Measurements from ENCODE around the gene BRAT1.
"Not testable (repeated sequence)": the region's sequence is repeated elsewhere in the genome, so short reads cannot be mapped to it uniquely, and the experiment has no call there.

Gene BRAT1

GRCh38 chr7:2542916-2543871 is 12.1 kb downstream of the BRAT1 start:
- DNase-seq, result no peak
- no peak for TF ChIP-seq POLR2A (IDR thresholded peaks at IDR 0.05; ENCODE audit: low read length)
- no peak for TF ChIP-seq GATA1 (IDR thresholded peaks at IDR 0.05; ENCODE audit: low read depth, low read length)

- TF ChIP-seq GATA1 (IDR thresholded peaks at IDR 0.05; ENCODE audit: low read depth, low read length) (no peak), POLR2A (IDR thresholded peaks at IDR 0.05; ENCODE audit: low read length) (no peak)
Measured at GRCh38 chr7:2542011-2542915, 13.1 kb downstream of the BRAT1 start.

GRCh38 chr7:2541291-2542010 is 13.9 kb downstream of the BRAT1 start:
- no peak for DNase-seq
- no peak for TF ChIP-seq POLR2A (IDR thresholded peaks at IDR 0.05; ENCODE audit: low read length)

More at GRCh38 chr7:2542011-2542915, 13.1 kb downstream of the BRAT1 start:
- DNase-seq, result no peak

DNA sequence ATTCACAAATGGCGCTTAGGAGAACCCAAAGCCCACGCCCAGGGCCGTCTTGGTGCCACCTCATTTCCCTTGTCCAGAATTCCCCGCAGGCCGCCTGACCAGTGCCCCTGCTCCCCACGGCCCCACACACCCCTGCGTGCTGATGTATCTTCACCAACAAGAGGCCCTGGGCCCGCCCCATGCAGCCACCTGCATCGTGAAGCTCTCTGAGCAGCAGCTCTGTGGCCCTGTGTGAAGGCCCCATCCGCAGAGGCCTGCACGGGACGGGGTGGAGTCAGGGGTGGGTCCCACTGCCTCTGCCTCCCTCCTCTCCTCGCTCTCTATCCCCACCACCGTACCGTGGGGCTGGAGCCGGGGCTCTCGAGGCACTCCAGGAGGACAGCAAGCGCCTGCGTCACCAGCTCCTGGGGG is 14.7 kb downstream of the BRAT1 start:
- no peak for TF ChIP-seq POLR2A (IDR thresholded peaks at IDR 0.05; ENCODE audit: low read length)
- no peak for TF ChIP-seq GATA1 (IDR thresholded peaks at IDR 0.05; ENCODE audit: low read depth, low read length)
- no peak for DNase-seq

DNA sequence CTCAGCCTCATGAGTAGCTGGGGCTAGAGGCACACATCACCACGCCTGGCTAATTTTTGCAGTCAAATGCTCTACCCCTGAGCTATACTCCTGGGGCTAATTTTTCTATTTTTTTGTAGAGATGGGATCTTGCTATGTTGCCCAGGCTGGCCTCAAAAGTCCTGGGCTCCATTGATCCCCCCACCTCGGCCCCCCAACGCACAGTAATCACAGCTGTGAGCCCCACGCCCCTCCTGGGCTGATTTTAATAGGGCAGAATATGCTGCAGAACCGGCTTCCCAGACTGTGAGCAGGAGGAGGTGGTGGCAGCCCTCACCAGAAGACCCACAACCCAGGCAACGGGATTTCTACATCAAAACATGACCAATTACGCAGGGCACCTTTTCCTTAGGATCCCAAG is 15.2 kb downstream of the BRAT1 start:
- DNase-seq, result no peak
- no peak for TF ChIP-seq POLR2A (IDR thresholded peaks at IDR 0.05; ENCODE audit: low read length)
- no peak for TF ChIP-seq GATA1 (IDR thresholded peaks at IDR 0.05; ENCODE audit: low read depth, low read length)

GRCh38 chr7:2539031-2539911 is 16.1 kb downstream of the BRAT1 start:
- no peak for TF ChIP-seq GATA1 (IDR thresholded peaks at IDR 0.05; ENCODE audit: low read depth, low read length)
- no peak for TF ChIP-seq POLR2A (IDR thresholded peaks at IDR 0.05; ENCODE audit: low read length)
- DNase-seq, result no peak

DNA sequence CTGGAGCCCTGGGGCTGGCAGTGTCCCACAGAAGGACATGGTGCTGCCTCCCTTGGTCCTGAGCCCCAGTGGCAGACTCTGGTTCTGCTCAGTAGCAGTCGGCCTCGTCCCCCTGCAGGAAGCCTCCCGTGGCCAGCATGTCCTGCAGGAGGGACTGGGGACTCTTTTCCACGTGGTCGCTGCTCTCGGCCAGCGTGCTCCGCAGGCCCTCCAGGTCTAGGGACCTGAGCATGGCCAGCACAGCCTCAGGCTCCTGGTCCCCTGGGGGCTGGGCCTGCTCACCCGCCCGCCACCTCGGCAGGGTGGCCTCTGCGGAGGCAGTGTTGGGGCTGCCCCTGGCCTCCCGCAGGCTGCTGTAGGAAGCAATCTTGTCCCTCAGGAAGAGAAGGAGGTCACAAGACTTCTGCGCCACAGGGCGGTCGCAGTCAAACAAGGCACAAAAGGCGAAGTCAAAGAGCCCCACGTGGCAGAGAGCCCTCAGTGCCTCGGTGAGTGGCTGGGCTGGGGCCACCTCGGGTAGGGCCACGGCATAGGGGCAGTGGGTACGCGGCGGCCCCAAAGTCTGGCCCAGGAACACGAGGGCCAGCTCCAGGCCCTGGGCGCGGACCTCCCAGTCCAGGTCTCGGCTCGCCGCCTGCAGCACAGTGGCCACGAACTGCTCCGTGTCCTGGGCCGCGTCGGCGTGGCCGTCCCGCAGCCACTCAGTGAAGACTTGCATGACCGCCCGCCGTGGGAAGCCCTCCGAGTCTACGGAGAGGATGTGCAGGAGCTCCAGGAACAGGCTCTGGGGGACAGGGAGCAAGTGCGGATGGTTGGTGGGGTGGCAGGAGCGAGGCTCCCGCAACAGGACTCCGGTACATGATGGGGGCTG is 17.1 kb downstream of the BRAT1 start:
- DNase-seq, result no peak
- TF ChIP-seq GATA1 (IDR thresholded peaks at IDR 0.05; ENCODE audit: low read depth, low read length) (no peak), POLR2A (IDR thresholded peaks at IDR 0.05; ENCODE audit: low read length) (no peak)

GRCh38 chr7:2535872-2536627 is 19.3 kb downstream of the BRAT1 start:
- DNase-seq, result not testable (repeated sequence)

GRCh38 chr7:2534214-2534613 is 21.1 kb downstream of the BRAT1 start:
- DNase-seq, result not testable (repeated sequence)

DNA sequence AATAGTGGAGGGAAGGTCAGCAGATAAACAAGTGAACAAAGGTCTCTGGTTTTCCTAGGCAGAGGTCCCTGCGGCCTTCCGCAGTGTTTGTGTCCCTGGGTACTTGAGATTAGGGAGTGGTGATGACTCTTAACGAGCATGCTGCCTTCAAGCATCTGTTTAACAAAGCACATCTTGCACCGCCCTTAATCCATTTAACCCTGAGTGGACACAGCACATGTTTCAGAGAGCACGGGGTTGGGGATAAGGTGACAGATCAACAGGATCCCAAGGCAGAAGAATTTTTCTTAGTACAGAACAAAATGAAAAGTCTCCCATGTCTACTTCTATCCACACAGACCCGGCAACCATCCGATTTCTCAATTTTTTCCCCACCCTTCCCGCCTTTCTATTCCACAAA is 21.8 kb downstream of the BRAT1 start:
- not testable (repeated sequence) for DNase-seq

- not testable (repeated sequence) for DNase-seq
Measured at GRCh38 chr7:2532816-2533215, 22.5 kb downstream of the BRAT1 start.

DNA sequence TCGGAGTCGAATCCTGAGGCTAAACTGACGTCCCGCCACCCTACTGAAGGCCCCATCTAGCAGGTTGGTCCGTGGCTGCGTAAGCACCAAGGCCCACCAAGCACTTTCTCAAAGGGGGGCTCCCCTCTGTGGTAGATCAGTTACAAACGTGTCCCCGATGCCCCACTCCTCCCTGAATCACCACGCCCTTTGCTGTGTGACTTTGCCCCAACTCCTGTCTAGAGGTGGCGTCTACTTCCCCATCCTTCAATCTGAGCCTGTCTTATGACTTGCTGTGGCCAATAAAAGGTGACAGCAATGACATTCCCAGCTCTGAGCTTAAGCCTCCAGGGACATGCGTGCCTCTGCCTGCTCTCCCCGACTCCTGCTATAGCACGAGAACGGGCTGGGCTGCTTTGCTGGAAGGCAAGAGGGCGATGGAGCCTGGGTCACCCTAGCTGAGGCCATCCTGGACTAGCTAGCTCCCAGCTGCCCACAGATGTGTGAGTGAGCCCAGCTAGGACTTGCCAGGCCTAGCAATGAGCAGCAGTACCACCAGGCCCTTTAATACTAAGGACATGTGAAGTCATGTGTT is 23.0 kb downstream of the BRAT1 start:
- DNase-seq, result not testable (repeated sequence)

GRCh38 chr7:2531796-2532110 is 23.6 kb downstream of the BRAT1 start:
- not testable (repeated sequence) for DNase-seq

GRCh38 chr7:2530994-2531795 is 24.1 kb downstream of the BRAT1 start:
- not testable (repeated sequence) for DNase-seq
